HEK293T (cell line): ENCODE measurements around the gene RCAN1.

Experiments
- CTCF ChIA-PET: fragments of 350-600 bp; formaldehyde crosslinking; extraction: SDS; loops from one replicate; lab custom pipeline; 2021; ENCODE audit warnings: antibody characterized with exemption, inconsistent platforms; lab: Yijun Ruan, JAX
- POLR2A ChIA-PET: fragments of 350-600 bp; formaldehyde crosslinking; extraction: SDS; loops from one replicate; lab custom pipeline; 2020; ENCODE audit warnings: antibody characterized with exemption, inconsistent platforms; lab: Yijun Ruan, JAX
- DNase-seq: peaks from one replicate; pipeline ENCODE4 v3.0.0; 2012; ENCODE audit warnings: mixed read lengths; ENCODE audit errors: extremely low spot score
- ARNT ChIP-seq: fragments of 450-650 bp; IDR thresholded peaks from 2 replicates; pipeline ENCODE4 v1.6.1; 2017; ENCODE audit warnings: mild to moderate bottlenecking
- BHLHE40 ChIP-seq: fragments of 450-650 bp; IDR thresholded peaks from 2 replicates; pipeline ENCODE4 v1.6.1; 2016; ENCODE audit warnings: mild to moderate bottlenecking, moderate library complexity, borderline replicate concordance
- CTBP1 ChIP-seq: fragments of 450-650 bp; IDR thresholded peaks from 2 replicates; pipeline ENCODE4 v1.6.1; 2016; ENCODE audit warnings: borderline replicate concordance
- ELF4 ChIP-seq: fragments of 450-650 bp; IDR thresholded peaks from 2 replicates; pipeline ENCODE4 v1.6.1; 2017; ENCODE audit warnings: antibody characterized with exemption
- FOXA1 ChIP-seq: fragments of 450-650 bp; IDR thresholded peaks from 2 replicates; pipeline ENCODE4 v1.6.1; 2016; ENCODE audit warnings: mild to moderate bottlenecking
- FOXK2 ChIP-seq: fragments of 450-650 bp; IDR thresholded peaks from 2 replicates; pipeline ENCODE4 v1.6.1; 2016; ENCODE audit warnings: mild to moderate bottlenecking
- FOXM1 ChIP-seq: fragments of 450-650 bp; IDR thresholded peaks from 2 replicates; pipeline ENCODE4 v1.6.1; 2017; ENCODE audit warnings: mild to moderate bottlenecking, borderline replicate concordance
- HDGF ChIP-seq: fragments of 450-650 bp; IDR thresholded peaks from 2 replicates; pipeline ENCODE4 v1.6.1; 2017; ENCODE audit warnings: antibody characterized with exemption, borderline replicate concordance
- L3MBTL2 ChIP-seq: fragments of 450-650 bp; conservative IDR thresholded peaks from 2 replicates; pipeline ENCODE4 v1.6.1; 2016; ENCODE audit warnings: mild to moderate bottlenecking
- LEF1 ChIP-seq: fragments of 450-650 bp; IDR thresholded peaks from 2 replicates; pipeline ENCODE4 v1.6.1; 2017; ENCODE audit warnings: mild to moderate bottlenecking, borderline replicate concordance
- NFRKB ChIP-seq: fragments of 450-650 bp; IDR thresholded peaks from 2 replicates; pipeline ENCODE4 v1.6.1; 2016; ENCODE audit warnings: mild to moderate bottlenecking, moderate library complexity
- PKNOX1 ChIP-seq: fragments of 450-650 bp; IDR thresholded peaks from 2 replicates; pipeline ENCODE4 v1.6.1; 2016
- SP1 ChIP-seq: fragments of 450-650 bp; IDR thresholded peaks from 2 replicates; pipeline ENCODE4 v1.6.1; 2017
- SUZ12 ChIP-seq: fragments of 450-650 bp; IDR thresholded peaks from 2 replicates; pipeline ENCODE4 v1.6.1; 2016; ENCODE audit warnings: mild to moderate bottlenecking
- TARDBP ChIP-seq: fragments of 450-650 bp; IDR thresholded peaks from 2 replicates; pipeline ENCODE4 v1.6.1; 2016
- ZNF384 ChIP-seq: fragments of 450-650 bp; IDR thresholded peaks from 2 replicates; pipeline ENCODE4 v1.6.1; 2016

RCAN1 gene

GRCh38 chr21:34553151-34553952 is 61.6 kb downstream of the RCAN1 start:
- DNase-seq, result no peak
- TF ChIP-seq ELF4 (no peak), PKNOX1 (no peak)
- CTCF ChIA-PET, result no interaction called here
- POLR2A ChIA-PET, result no interaction called here

GRCh38 chr21:34552360-34553098 is 62.4 kb downstream of the RCAN1 start:
- ChIA-PET CTCF (no interaction called here), POLR2A (no interaction called here)
- DNase-seq, result no peak
- TF ChIP-seq CTBP1 (no peak), TARDBP (no peak), FOXK2 (no peak), ELF4 (no peak), SP1 (no peak), HDGF (no peak), ZNF384 (no peak), SUZ12 (no peak), L3MBTL2 (no peak), BHLHE40 (no peak), NFRKB (no peak)

GRCh38 chr21:34550182-34550799 is 64.6 kb downstream of the RCAN1 start:
- no peak for TF ChIP-seq BHLHE40
- TF ChIP-seq SP1, result no peak
- TF ChIP-seq NFRKB, result no peak
- TF ChIP-seq L3MBTL2, result no peak
- TF ChIP-seq ARNT, result no peak
- TF ChIP-seq ELF4, result no peak
- TF ChIP-seq PKNOX1, result no peak
- no peak for TF ChIP-seq TARDBP
- ChIA-PET CTCF (interaction anchor here (0.6 kb wide), 1 partner anchor 29 kb away, joined by 3 read pairs; no protein-coding TSS in a partner anchor), POLR2A (no interaction called here)

GRCh38 chr21:34548781-34549376 is 66.0 kb downstream of the RCAN1 start:
- ChIA-PET POLR2A (no interaction called here), CTCF (no interaction called here)
- no peak for DNase-seq
- TF ChIP-seq BHLHE40 (no peak), ARNT (no peak), PKNOX1 (no peak), HDGF (no peak), LEF1 (no peak), TARDBP (no peak), FOXK2 (no peak), CTBP1 (no peak), ELF4 (no peak), FOXA1 (no peak), FOXM1 (no peak), ZNF384 (no peak), NFRKB (no peak), SUZ12 (no peak), L3MBTL2 (no peak), SP1 (no peak)

More at GRCh38 chr21:34550182-34550799, 64.6 kb downstream of the RCAN1 start:
- DNase-seq, result no peak

- DNase-seq, result no peak
- ChIA-PET POLR2A (no interaction called here), CTCF (no interaction called here)
- TF ChIP-seq LEF1 (no peak), FOXK2 (no peak), HDGF (no peak), CTBP1 (no peak), FOXA1 (no peak), PKNOX1 (no peak), FOXM1 (no peak), BHLHE40 (no peak), L3MBTL2 (no peak), NFRKB (no peak), SUZ12 (no peak), ZNF384 (no peak), TARDBP (no peak), ELF4 (no peak), SP1 (no peak), ARNT (no peak)
These were observed 68.4 kb downstream of the RCAN1 start for GRCh38 chr21:34546542-34546941.
